ENCODE results near the gene CFAP100.

DNA sequence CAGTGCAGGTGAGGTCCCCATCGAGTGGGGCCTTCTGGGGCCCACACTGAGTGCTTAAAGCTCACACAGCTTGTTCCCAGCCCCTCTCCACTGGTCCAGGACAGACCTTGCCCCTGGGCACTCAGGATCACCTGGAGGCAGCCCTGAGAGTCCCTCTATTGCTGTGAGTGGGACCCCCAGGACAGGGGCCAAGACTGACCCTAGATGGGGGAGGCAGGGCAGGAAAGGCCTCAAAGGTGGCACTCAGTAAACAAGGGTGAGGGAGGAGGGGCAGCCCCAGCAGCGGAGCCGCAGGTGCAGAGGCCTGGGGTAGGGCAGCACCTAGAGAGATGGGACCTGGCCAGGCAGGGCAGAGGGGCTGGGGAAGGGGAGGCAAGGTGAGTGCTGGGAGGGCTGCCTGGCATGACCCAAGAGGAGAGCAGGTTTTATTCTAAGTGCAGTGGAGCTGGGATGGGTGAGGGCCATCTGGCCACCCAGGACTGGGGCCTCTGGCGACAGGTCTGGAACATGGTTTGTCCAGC lies 27.9 kb downstream of the CFAP100 start:
- TF ChIP-seq POLR2A (IDR thresholded peaks at IDR 0.05) (no peak), CTCF (IDR thresholded peaks at IDR 0.05) (no peak)

All from adrenal gland (tissue), 5 donors.